GM12878 (cell line): ENCODE measurements around the gene PDIK1L. TPM values are rescaled to one million over a fixed set of nuclear protein-coding genes. Genes with fewer than 3 reads are reported as not detected.

ENCODE experiments used
- HCFC1 ChIP-seq: fragments of 150-350 bp; IDR thresholded peaks from 2 replicates; pipeline ENCODE4 v1.6.1; 2014; ENCODE audit warnings: low read length
- JUND ChIP-seq: IDR thresholded peaks from 2 replicates; pipeline ENCODE4 v1.6.1; 2012; ENCODE audit warnings: low read depth, mild to moderate bottlenecking, low read length, improper control_type of control experiment, moderate library complexity
- MXI1 ChIP-seq: fragments of 150-350 bp; IDR thresholded peaks from 2 replicates; pipeline ENCODE4 v1.6.1; 2011; ENCODE audit warnings: low read depth, mild to moderate bottlenecking, inconsistent platforms, low read length, improper control_type of control experiment
- polyA plus RNA-seq, 11 experiments: library from polyadenylated mRNA; depleted of rRNA in 4 of 11; unstranded in 6 of 11; stranded (reverse) in 5 of 11; fragments of >200 nt; fragmentation: Nextera tagmentation in 4 of 11; fragmentation: Illumina TruSeq in 1 of 11; extraction: Ambion mirVana in 4 of 11; extraction: Trizol in 1 of 11; gene quantifications; 1 replicate in 1 of 11; 2 replicates in 10 of 11; pipeline versions ENCODE4 v1.2.1 to v1.2.3, GENCODE V29; 2011 to 2016; ENCODE audit warnings: inconsistent platforms in 2 of 11, missing spikeins in 2 of 11, low read depth in 1 of 11
- total RNA-seq, 4 experiments: library from RNA; depleted of rRNA in 3 of 4; stranded (reverse); fragments of >200 nt in 3 of 4; fragmentation: Illumina TruSeq in 1 of 4; extraction: Trizol in 1 of 4; gene quantifications; 2 replicates each; pipeline versions ENCODE4 v1.2.1 to v1.2.3, GENCODE V29; 2013 to 2021
- TF ChIP-seq, protein P1 (sequence below): fragments of 450-650 bp; formaldehyde crosslinking; IDR thresholded peaks from 2 replicates; pipeline ENCODE4 v1.4.0; 2022; ENCODE audit warnings: mild to moderate bottlenecking, moderate library complexity
- TF ChIP-seq, protein P2 (sequence below): IDR thresholded peaks from 2 replicates; pipeline ENCODE4 v1.6.1; 2012; ENCODE audit warnings: low read depth, low read length, improper control_type of control experiment
- TF ChIP-seq, protein P3 (sequence below): fragments of 450-650 bp; IDR thresholded peaks from 2 replicates; pipeline ENCODE4 v1.6.1; 2018; ENCODE audit warnings: borderline replicate concordance, mild to moderate bottlenecking; ENCODE audit not compliant: partially characterized antibody

Gene PDIK1L
- total and polyA plus RNA-seq, 10 of the 15 experiments (the other 5 are each of a cell fraction or from before 2014, with no cell fraction given), result 4.0 to 15.9 (median 10.5) TPM

DNA sequence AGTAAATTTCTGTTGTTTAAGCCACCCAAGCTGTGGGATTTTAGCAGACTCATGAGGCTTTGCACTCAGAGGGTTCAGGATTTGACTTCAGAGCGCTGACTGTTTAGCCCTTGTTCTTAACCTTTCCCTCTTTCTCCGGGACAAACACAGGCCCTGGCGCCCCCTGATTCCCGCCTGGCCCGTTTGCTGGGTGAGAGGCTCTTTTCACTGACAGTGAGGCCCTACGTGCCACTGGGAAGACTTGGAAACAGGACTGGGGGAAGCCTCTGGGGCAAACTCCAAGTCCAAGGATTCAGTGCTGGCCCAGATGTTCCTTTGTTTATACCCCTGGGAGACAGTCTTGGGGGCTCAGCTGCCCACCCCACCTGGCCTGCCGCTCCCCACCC is 32.5 kb upstream of the PDIK1L start (continued):
- TF ChIP-seq, protein P1, sequence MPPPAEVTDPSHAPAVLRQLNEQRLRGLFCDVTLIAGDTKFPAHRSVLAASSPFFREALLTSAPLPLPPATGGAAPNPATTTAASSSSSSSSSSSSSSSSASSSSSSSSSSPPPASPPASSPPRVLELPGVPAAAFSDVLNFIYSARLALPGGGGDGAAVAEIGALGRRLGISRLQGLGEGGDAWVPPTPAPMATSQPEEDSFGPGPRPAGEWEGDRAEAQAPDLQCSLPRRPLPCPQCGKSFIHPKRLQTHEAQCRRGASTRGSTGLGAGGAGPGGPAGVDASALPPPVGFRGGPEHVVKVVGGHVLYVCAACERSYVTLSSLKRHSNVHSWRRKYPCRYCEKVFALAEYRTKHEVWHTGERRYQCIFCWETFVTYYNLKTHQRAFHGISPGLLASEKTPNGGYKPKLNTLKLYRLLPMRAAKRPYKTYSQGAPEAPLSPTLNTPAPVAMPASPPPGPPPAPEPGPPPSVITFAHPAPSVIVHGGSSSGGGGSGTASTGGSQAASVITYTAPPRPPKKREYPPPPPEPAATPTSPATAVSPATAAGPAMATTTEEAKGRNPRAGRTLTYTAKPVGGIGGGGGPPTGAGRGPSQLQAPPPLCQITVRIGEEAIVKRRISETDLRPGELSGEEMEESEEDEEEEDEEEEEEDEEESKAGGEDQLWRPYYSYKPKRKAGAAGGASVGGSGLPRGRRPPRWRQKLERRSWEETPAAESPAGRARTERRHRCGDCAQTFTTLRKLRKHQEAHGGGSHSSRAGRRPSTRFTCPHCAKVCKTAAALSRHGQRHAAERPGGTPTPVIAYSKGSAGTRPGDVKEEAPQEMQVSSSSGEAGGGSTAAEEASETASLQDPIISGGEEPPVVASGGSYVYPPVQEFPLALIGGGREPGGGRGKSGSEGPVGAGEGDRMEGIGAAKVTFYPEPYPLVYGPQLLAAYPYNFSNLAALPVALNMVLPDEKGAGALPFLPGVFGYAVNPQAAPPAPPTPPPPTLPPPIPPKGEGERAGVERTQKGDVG, result no peak
- TF ChIP-seq, protein P2, sequence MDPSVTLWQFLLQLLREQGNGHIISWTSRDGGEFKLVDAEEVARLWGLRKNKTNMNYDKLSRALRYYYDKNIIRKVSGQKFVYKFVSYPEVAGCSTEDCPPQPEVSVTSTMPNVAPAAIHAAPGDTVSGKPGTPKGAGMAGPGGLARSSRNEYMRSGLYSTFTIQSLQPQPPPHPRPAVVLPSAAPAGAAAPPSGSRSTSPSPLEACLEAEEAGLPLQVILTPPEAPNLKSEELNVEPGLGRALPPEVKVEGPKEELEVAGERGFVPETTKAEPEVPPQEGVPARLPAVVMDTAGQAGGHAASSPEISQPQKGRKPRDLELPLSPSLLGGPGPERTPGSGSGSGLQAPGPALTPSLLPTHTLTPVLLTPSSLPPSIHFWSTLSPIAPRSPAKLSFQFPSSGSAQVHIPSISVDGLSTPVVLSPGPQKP, result no peak
- TF ChIP-seq HCFC1 (no peak), MXI1 (no peak), JUND (no peak)
- TF ChIP-seq, protein P3, sequence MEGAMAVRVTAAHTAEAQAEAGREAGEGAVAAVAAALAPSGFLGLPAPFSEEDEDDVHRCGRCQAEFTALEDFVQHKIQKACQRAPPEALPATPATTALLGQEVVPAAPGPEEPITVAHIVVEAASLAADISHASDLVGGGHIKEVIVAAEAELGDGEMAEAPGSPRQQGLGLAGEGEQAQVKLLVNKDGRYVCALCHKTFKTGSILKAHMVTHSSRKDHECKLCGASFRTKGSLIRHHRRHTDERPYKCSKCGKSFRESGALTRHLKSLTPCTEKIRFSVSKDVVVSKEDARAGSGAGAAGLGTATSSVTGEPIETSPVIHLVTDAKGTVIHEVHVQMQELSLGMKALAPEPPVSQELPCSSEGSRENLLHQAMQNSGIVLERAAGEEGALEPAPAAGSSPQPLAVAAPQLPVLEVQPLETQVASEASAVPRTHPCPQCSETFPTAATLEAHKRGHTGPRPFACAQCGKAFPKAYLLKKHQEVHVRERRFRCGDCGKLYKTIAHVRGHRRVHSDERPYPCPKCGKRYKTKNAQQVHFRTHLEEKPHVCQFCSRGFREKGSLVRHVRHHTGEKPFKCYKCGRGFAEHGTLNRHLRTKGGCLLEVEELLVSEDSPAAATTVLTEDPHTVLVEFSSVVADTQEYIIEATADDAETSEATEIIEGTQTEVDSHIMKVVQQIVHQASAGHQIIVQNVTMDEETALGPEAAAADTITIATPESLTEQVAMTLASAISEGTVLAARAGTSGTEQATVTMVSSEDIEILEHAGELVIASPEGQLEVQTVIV, result no peak
